ENCODE data around the gene POLK.

DNA sequence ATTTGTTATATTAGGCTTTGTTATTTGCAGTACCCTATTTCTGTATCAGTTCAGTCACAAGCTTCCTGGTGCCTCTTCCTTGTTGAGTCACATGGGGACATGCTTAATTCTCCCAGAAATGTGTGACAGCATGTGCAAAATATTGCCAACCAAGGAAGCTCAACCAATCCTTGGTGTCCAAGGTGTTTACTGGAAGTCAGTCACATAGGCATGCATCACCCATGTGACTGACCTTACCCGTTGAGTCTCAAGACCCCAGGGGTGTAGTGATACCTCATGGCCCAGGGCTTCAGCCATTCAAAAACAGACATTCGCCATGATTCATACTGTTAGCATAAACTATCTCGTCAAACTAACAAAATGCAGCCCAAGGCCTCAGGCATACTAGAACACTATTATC, 90.3 kb downstream of the POLK start:
- TF ChIP-seq ZNF263 (CRISPR knock-in tag; IDR thresholded peaks at IDR 0.05), result no peak
- no peak for TF ChIP-seq NR1H2 (CRISPR knock-in tag; IDR thresholded peaks at IDR 0.05; ENCODE audit: borderline replicate concordance, low read depth)
- no peak for TF ChIP-seq CTCF (CRISPR knock-in tag; IDR thresholded peaks at IDR 0.05)
- TF ChIP-seq POLR2AphosphoS5 (IDR thresholded peaks at IDR 0.05; ENCODE audit: low read depth, low read length), result no peak
- TF ChIP-seq HMGA1 (CRISPR knock-in tag; conservative IDR thresholded peaks at IDR 0.05), result no peak
- no peak for TF ChIP-seq NCOR1 (IDR thresholded peaks at IDR 0.05; ENCODE audit: borderline replicate concordance, low read length)
- no peak for TF ChIP-seq RXRB (CRISPR knock-in tag; IDR thresholded peaks at IDR 0.05; ENCODE audit: borderline replicate concordance)
- no peak for TF ChIP-seq KLF16 (CRISPR knock-in tag; IDR thresholded peaks at IDR 0.05)
- no peak for TF ChIP-seq ZNF740 (CRISPR knock-in tag; IDR thresholded peaks at IDR 0.05)
